Neural progenitor cell (in vitro differentiated cells): ENCODE measurements around the gene CERS6.

Experiments used
- CTCF ChIP-seq: fragments of 200-600 bp; sonication (generic); IDR thresholded peaks from 2 replicates; pipeline ENCODE4 v1.5.1; 2017; ENCODE audit warnings: antibody characterized with exemption, mild to moderate bottlenecking
- EZH2 ChIP-seq: fragments of 200-600 bp; sonication (generic); IDR thresholded peaks from 2 replicates; pipeline ENCODE4 v1.6.1; 2017; ENCODE audit warnings: antibody characterized with exemption, mild to moderate bottlenecking, moderate library complexity
- EZH2phosphoT487 ChIP-seq: fragments of 200-600 bp; sonication (generic); IDR thresholded peaks from 2 replicates; pipeline ENCODE4 v1.6.1; 2017; ENCODE audit warnings: antibody characterized with exemption

- TF ChIP-seq EZH2 = no peak
- no peak for TF ChIP-seq CTCF
- no peak for TF ChIP-seq EZH2phosphoT487
These were observed 108.6 kb downstream of the CERS6 start for GRCh38 chr2:168564641-168565040.
